GM12801 (cell line): ENCODE results near the gene MDGA2.

ENCODE experiments used
- CTCF ChIP-seq: IDR thresholded peaks from one replicate; pipeline ENCODE4 v1.5.1; 2011; ENCODE audit warnings: control low read depth; ENCODE audit not compliant: insufficient read length; ENCODE audit errors: extremely low read depth

Gene MDGA2

GRCh38 chr14:47490766-47491165 lies 184.6 kb downstream of the MDGA2 start:
- TF ChIP-seq CTCF = no peak

DNA sequence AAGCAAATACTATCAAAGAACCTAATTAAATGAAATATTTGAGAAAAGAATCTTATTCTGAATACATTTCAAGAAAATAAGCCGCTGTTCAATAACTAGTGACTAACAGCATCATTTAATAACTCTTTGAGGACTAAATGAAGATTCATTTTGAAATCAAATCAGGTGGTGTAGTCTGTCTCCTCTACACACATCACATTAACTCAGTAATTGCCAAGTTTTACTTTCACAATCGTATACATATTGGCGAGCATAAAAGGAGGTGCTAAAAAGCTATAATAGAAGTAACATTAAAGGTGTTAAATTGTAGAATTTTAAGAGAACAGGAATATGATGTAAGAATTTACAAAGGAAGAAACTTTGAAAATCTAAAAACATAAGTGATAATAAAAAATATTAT lies 185.1 kb downstream of the MDGA2 start:
- no peak for TF ChIP-seq CTCF

DNA sequence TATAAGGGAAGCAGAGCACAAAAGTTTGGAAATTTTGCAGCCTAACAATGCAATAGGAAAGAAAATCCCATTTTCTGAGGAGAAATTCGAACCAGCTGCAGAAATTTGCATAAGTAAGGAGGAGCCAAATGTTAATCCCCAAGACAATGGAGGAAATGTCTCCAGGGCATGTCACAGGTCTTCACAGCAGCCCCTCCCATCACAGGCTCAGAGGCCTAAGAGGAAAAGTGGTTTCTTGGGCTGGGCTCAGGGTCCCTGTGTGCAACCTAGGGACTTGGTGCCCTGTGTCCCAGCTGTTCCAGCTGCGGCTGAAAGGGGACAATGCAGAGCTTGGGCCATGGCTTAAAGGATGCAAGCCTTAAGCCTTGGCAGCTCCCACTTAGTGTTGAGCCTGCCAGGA lies 190.0 kb downstream of the MDGA2 start:
- no peak for TF ChIP-seq CTCF

DNA sequence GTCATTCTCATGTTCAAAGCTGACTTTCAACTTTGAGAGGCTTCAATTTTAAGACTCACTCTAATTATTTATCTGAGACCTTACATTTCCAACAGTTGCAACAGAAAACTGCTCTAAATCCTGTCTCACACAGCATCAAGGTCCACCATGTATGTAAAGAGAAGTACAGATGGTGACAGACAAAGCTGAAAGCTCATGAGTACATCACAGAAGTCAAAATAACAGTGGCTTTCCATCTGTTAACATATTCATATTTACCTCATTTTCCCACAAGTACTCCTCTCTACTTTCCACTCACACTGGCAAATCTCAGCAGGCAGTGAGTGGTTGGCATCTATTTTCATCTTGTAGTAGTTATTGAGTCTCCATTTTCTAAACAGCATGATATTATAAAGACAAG lies 192.0 kb downstream of the MDGA2 start:
- TF ChIP-seq CTCF = no peak

DNA sequence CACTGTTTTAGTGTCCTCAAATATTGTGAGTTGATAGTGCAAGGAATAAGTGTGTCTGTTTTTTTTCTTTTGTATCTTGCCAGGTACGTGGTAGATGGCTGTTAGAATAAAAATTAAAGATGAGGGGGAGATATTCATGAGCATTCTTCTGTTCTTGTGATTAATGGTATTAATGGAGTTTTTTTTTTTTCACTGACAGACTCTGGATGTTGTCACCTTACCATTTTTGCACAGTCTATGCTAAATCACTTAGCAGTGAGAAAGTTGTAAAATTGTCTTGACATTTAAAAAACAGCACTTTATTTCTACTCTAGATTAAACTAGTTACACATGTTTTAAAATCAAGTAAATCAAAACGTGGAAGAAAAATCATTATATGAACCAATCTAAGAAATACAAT lies 204.3 kb downstream of the MDGA2 start:
- no peak for TF ChIP-seq CTCF

DNA sequence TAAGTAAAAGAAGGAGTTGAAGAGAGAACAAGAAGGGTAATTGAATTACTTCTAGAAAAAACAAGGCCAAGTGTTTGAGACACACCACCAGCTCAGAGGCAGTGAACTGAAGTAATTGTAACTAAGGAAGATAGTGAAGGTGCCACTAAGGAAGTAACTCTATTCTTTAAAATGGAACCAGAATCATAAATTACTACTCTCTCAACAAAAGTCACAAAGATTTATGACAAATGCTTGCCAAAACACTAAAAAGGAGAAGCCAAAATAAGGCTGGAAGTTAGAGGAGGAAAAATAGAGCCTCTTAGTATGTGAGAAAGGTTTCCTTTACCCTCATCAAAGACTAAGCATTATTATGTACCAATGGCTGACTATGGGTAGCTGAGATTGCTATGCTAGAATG lies 208.5 kb downstream of the MDGA2 start:
- no peak for TF ChIP-seq CTCF

GRCh38 chr14:47454025-47454424 lies 221.4 kb downstream of the MDGA2 start:
- TF ChIP-seq CTCF = no peak

DNA sequence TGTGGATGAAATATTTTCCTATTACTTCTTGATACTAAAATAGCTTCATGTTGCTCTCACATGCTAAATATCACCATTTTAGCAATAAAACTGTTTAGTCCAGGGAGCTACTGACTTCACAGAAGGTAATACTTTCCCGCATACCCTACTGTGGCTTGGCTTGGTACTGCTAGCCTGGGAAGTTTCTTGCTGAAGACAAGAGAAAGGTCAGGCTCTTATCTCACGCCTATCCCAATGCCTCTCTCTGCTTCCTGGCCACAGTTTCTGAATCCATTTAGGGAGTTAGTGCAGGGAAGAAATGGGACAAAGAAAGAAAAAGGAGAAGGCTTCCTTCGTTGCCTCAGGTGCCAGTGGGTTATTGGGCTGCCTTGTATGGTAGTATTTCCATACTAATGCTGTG lies 228.3 kb downstream of the MDGA2 start:
- no peak for TF ChIP-seq CTCF
